ENCODE measurements around the gene OR6C1.
"Not testable (repeated sequence)": the region's sequence is repeated elsewhere in the genome, so short reads cannot be mapped to it uniquely, and the experiment has no call there.

The OR6C1 gene

DNA sequence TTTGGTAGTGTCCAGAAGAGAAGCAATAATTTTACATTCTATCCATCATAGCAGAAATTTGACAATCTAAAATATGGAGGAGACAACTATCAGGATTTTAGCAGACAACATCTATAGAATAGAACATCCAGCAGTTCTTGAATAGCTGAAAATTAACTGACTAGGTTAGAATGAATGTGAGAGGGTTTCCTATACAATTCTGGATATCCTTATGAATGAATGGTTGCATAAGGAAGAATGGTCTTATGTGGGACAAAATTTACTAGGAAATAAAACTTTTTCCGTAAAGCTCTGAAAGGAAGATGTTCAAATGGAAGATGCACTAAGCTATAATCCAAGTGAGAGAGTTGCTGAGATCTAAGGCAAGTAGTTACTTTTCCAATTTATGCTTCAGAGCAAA, 16.3 kb downstream of the OR6C1 start, which contains the start of gene OR6C3 (continued):
- TF ChIP-seq, protein P1, sequence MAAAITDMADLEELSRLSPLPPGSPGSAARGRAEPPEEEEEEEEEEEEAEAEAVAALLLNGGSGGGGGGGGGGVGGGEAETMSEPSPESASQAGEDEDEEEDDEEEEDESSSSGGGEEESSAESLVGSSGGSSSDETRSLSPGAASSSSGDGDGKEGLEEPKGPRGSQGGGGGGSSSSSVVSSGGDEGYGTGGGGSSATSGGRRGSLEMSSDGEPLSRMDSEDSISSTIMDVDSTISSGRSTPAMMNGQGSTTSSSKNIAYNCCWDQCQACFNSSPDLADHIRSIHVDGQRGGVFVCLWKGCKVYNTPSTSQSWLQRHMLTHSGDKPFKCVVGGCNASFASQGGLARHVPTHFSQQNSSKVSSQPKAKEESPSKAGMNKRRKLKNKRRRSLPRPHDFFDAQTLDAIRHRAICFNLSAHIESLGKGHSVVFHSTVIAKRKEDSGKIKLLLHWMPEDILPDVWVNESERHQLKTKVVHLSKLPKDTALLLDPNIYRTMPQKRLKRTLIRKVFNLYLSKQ (tag by site-specific recombination; IDR thresholded peaks at IDR 0.05; ENCODE audit: borderline replicate concordance): no peak

DNA sequence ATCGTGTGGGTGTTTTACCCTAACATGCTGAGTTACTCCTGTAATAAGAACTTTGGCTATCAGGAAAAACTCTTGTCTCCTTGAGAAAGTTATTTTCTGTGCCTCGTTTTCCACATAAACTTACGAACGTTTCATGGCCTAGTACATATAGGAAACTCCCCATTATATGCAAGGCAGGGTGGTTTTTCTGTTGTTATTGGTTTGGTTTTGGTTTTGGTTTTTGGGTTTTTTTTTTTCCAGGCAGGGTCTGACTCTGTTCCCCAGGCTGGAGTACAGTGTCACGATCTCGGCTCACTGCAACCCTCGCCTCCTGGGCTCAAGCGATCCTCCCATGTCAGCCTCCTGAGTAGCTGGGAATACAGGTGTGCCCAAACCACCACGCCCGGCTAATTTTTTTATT, 21.9 kb downstream of the OR6C1 start:
- ChIA-PET CTCF (no interaction called here), POLR2A (no interaction called here)
- Histone ChIP-seq H3K4me3 (ENCODE audit: low read depth, low read length) (no peak overlapping the region), H3K4me1 (ENCODE audit: control insufficient read depth, insufficient read depth, low read length) (no peaks in the 10 kb centered on the region), H3K27ac (ENCODE audit: extremely low read depth, low read depth, low read length) (no peak overlapping the region), H3K36me3 (ENCODE audit: control insufficient read depth in 2 of 2, insufficient read depth in 1 of 2, low read length in 2 of 2) (no peaks in the 10 kb centered on the region), H3K9me3 (ENCODE audit: control insufficient read depth, insufficient read depth, low read depth, low read length) (no peaks in the 10 kb centered on the region)
- TF ChIP-seq ZNF114 (tag by site-specific recombination; IDR thresholded peaks at IDR 0.05) (no peak), ZNF843 (tag by site-specific recombination; IDR thresholded peaks at IDR 0.05) (no peak), ZNF585B (tag by site-specific recombination; IDR thresholded peaks at IDR 0.05) (no peak), ZNF16 (tag by site-specific recombination; IDR thresholded peaks at IDR 0.05; ENCODE audit: low read depth) (no peak), TCF7L2 (IDR thresholded peaks at IDR 0.05; ENCODE audit: borderline replicate concordance, low read depth, low read length) (no peak), ZNF169 (tag by site-specific recombination; IDR thresholded peaks at IDR 0.05) (no peak), ZNF302 (tag by site-specific recombination; IDR thresholded peaks at IDR 0.05; ENCODE audit: low read depth) (no peak), ZNF280C (tag by site-specific recombination; IDR thresholded peaks at IDR 0.05) (no peak), ZNF394 (tag by site-specific recombination; IDR thresholded peaks at IDR 0.05; ENCODE audit: borderline replicate concordance) (no peak), ZNF248 (tag by site-specific recombination; IDR thresholded peaks at IDR 0.05) (no peak), GLI4 (tag by site-specific recombination; IDR thresholded peaks at IDR 0.05) (no peak), ZNF155 (tag by site-specific recombination; IDR thresholded peaks at IDR 0.05) (no peak), OSR2 (tag by site-specific recombination; IDR thresholded peaks at IDR 0.05) (no peak), ZNF518A (tag by site-specific recombination; conservative IDR thresholded peaks at IDR 0.05; ENCODE audit: low read depth) (no peak), ZNF629 (tag by site-specific recombination; IDR thresholded peaks at IDR 0.05) (no peak)
- TF ChIP-seq, protein P2, sequence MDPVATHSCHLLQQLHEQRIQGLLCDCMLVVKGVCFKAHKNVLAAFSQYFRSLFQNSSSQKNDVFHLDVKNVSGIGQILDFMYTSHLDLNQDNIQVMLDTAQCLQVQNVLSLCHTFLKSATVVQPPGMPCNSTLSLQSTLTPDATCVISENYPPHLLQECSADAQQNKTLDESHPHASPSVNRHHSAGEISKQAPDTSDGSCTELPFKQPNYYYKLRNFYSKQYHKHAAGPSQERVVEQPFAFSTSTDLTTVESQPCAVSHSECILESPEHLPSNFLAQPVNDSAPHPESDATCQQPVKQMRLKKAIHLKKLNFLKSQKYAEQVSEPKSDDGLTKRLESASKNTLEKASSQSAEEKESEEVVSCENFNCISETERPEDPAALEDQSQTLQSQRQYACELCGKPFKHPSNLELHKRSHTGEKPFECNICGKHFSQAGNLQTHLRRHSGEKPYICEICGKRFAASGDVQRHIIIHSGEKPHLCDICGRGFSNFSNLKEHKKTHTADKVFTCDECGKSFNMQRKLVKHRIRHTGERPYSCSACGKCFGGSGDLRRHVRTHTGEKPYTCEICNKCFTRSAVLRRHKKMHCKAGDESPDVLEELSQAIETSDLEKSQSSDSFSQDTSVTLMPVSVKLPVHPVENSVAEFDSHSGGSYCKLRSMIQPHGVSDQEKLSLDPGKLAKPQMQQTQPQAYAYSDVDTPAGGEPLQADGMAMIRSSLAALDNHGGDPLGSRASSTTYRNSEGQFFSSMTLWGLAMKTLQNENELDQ (tag by site-specific recombination; IDR thresholded peaks at IDR 0.05; ENCODE audit: low read depth): no peak
- TF ChIP-seq, protein P3, sequence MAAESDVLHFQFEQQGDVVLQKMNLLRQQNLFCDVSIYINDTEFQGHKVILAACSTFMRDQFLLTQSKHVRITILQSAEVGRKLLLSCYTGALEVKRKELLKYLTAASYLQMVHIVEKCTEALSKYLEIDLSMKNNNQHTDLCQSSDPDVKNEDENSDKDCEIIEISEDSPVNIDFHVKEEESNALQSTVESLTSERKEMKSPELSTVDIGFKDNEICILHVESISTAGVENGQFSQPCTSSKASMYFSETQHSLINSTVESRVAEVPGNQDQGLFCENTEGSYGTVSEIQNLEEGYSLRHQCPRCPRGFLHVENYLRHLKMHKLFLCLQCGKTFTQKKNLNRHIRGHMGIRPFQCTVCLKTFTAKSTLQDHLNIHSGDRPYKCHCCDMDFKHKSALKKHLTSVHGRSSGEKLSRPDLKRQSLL (tag by site-specific recombination; IDR thresholded peaks at IDR 0.05): no peak

DNA sequence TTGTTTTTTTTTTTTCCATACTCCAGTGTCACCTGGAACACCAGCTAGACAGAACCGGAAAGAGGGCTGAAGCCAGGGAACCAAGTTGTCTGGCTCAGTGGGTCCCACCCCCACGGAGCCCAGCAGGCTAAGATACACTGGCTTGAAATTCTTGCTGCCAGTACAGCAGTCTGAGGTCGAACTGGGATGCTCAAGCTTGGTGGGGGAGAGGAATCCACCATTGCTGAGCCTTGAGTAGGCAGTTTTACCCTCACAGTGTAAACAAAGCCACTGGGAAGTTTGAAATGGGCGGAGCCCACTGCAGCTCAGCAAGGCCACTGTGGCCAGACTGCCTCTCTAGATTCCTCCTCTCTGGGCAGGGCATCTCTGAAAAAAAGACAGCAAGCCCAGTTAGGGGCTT, 41.2 kb downstream of the OR6C1 start:
- H3K4me3 ChIP-seq (ENCODE audit: low read depth, low read length); POLR2A ChIA-PET; H3K4me1 ChIP-seq (ENCODE audit: control insufficient read depth, insufficient read depth, low read length); H3K27ac ChIP-seq (ENCODE audit: extremely low read depth, low read depth, low read length); H3K36me3 ChIP-seq (ENCODE audit: control insufficient read depth in 2 of 2, insufficient read depth in 1 of 2, low read length in 2 of 2); H3K9me3 ChIP-seq (ENCODE audit: control insufficient read depth, insufficient read depth, low read depth, low read length): not testable (repeated sequence)
- CTCF ChIA-PET: interaction anchor here (0.6 kb wide), 2 partner anchors 103 to 1576 kb away, joined by 3 read pairs; no protein-coding TSS in a partner anchor
